ENCODE measurements around the gene LRRC32. TPM values are rescaled to one million over a fixed set of nuclear protein-coding genes. Genes with fewer than 3 reads are reported as not detected.

The LRRC32 gene
- total RNA-seq, 1 donor from 2014 or later, result 43.2 TPM

DNA sequence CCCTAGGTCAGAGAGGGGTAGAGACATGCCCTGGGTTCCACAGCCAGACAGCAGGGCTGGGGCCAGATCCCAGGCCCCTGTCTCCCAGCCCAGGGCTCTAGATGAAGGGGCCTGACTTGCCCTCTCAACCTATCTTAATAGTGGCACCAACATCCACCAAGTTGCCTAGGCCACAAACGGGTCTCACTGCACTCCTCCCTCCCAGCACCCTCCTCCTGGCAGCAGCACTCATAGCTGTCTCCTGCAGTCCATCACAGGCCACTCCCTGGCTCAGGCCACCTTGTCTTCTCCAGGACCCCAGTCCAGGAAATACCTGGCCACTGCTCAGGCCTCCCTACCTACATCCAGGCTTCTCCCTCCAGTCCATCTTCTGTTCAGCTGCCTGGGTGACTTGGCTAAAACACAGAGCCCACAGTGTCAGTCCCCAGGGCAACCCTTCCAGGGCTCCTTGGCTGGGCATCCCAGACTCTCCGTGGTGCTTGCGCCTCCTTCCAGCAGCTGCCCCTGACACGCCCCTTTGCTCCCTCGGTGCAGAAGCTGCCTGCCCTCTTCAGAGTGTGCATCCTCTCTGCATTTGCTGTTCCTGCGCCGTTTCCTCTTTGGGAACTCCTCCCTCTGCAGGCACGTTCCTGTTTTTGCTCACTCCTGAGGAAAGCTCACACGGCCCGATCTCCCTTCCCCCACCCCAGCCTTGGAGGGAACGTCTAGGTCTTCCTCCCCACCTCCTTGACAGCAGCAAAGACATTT lies 40.5 kb downstream of the LRRC32 start:
- Mint-ChIP-seq H3K27ac (peak overlapping the region; percentile 65), H3K4me3 (no peak overlapping the region), H3K9me3 (peaks cover 10% of the 10 kb centered on the region), H3K36me3 (no peaks in the 10 kb centered on the region), H3K4me1 (peaks cover 11% of the 10 kb centered on the region), H3K27me3 (ENCODE audit: low read depth) (no peaks in the 10 kb centered on the region)
- TF ChIP-seq, protein P1, sequence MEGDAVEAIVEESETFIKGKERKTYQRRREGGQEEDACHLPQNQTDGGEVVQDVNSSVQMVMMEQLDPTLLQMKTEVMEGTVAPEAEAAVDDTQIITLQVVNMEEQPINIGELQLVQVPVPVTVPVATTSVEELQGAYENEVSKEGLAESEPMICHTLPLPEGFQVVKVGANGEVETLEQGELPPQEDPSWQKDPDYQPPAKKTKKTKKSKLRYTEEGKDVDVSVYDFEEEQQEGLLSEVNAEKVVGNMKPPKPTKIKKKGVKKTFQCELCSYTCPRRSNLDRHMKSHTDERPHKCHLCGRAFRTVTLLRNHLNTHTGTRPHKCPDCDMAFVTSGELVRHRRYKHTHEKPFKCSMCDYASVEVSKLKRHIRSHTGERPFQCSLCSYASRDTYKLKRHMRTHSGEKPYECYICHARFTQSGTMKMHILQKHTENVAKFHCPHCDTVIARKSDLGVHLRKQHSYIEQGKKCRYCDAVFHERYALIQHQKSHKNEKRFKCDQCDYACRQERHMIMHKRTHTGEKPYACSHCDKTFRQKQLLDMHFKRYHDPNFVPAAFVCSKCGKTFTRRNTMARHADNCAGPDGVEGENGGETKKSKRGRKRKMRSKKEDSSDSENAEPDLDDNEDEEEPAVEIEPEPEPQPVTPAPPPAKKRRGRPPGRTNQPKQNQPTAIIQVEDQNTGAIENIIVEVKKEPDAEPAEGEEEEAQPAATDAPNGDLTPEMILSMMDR (IDR thresholded peaks at IDR 0.05; ENCODE audit: unreplicated experiment), result no peak
- no peak for DNase-seq (ENCODE audit: low spot score in 2 of 2, unreplicated experiment in 2 of 2)

- no peak overlapping the region for H3K4me3 Mint-ChIP-seq
- no peak for DNase-seq (ENCODE audit: low spot score in 2 of 2, unreplicated experiment in 2 of 2)
- TF ChIP-seq, protein P1 (IDR thresholded peaks at IDR 0.05; ENCODE audit: unreplicated experiment), result no peak
- H3K36me3 Mint-ChIP-seq, result no peaks in the 10 kb centered on the region
- H3K4me1 Mint-ChIP-seq, result peaks cover 14% of the 10 kb centered on the region
- H3K27ac Mint-ChIP-seq, result peak overlapping the region; percentile 65
- peaks cover 10% of the 10 kb centered on the region for H3K9me3 Mint-ChIP-seq
- H3K27me3 Mint-ChIP-seq (ENCODE audit: low read depth), result no peaks in the 10 kb centered on the region
Observed at GRCh38 chr11:76629116-76629852, 41.3 kb downstream of the LRRC32 start.

- H3K36me3 Mint-ChIP-seq, result no peaks in the 10 kb centered on the region
- DNase-seq (ENCODE audit: low spot score in 2 of 2, unreplicated experiment in 2 of 2), result no peak
Observed at GRCh38 chr11:76628408-76628947, 42.1 kb downstream of the LRRC32 start.

DNA sequence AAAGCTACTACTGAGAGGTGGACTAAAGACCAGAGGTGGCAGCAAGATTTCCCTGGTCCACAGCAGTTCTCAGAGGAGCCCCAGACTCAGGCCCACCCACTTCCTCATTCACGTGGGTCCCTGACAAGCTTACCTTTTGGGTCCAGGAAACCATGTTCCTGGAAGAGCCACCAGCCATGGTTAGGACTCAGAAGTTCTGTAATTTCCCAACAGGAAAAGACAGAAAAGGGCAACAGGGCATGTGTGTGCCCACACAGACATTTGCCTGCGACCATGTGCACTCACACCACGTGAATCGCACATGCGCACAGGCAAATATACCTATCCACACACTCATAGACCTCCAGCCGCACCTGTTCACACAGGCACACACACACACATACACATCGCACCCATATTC lies 42.9 kb downstream of the LRRC32 start:
- peaks cover 25% of the 10 kb centered on the region for H3K4me1 Mint-ChIP-seq
- no peak overlapping the region for H3K4me3 Mint-ChIP-seq
- DNase-seq (ENCODE audit: low spot score in 2 of 2, unreplicated experiment in 2 of 2), result no peak
- H3K27ac Mint-ChIP-seq, result no peak overlapping the region
- no peaks in the 10 kb centered on the region for H3K27me3 Mint-ChIP-seq (ENCODE audit: low read depth)
- H3K9me3 Mint-ChIP-seq, result peaks cover 10% of the 10 kb centered on the region
- TF ChIP-seq, protein P1 (IDR thresholded peaks at IDR 0.05; ENCODE audit: unreplicated experiment), result no peak
- H3K36me3 Mint-ChIP-seq, result no peaks in the 10 kb centered on the region

More at GRCh38 chr11:76628408-76628947, 42.1 kb downstream of the LRRC32 start:
- no peak overlapping the region for H3K4me3 Mint-ChIP-seq
- H3K27ac Mint-ChIP-seq, result no peak overlapping the region
- TF ChIP-seq, protein P1 (IDR thresholded peaks at IDR 0.05; ENCODE audit: unreplicated experiment), result no peak
- H3K9me3 Mint-ChIP-seq, result peaks cover 10% of the 10 kb centered on the region
- peaks cover 16% of the 10 kb centered on the region for H3K4me1 Mint-ChIP-seq
- H3K27me3 Mint-ChIP-seq (ENCODE audit: low read depth), result no peaks in the 10 kb centered on the region

GRCh38 chr11:76626921-76627401 lies 43.6 kb downstream of the LRRC32 start:
- Mint-ChIP-seq H3K4me3 (no peak overlapping the region), H3K27me3 (ENCODE audit: low read depth) (no peaks in the 10 kb centered on the region), H3K27ac (no peak overlapping the region), H3K4me1 (peaks cover 31% of the 10 kb centered on the region), H3K9me3 (peaks cover 10% of the 10 kb centered on the region), H3K36me3 (no peaks in the 10 kb centered on the region)
- DNase-seq (ENCODE audit: low spot score in 2 of 2, unreplicated experiment in 2 of 2), result no peak
- TF ChIP-seq, protein P1 (IDR thresholded peaks at IDR 0.05; ENCODE audit: unreplicated experiment), result no peak

All from mesothelial cell of epicardium (in vitro differentiated cells).